ENCODE measurements around the gene WDHD1. TPM values are rescaled to one million over a fixed set of nuclear protein-coding genes. Genes with fewer than 3 reads are reported as not detected.

The WDHD1 gene
- total RNA-seq, 1 donor from 2014 or later: 9.3 TPM

DNA sequence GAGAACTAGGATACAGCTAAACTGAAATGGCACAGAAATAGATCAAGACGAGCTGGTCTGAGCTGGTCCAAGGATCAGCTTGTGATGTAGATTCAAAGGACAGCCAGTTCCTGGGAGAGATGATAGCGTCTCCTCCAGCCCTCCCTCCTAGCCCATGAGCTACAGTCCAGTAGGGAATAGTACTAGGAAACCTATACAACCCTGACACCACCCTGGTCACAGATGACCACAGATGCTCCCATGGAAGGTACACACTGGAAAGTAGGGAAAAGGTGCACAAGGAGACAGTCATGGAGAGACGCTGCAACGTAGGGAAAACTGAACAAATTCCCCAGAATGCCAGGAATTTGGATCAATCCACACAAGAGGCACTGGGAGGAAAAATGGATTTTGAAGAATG is 131.2 kb downstream of the WDHD1 start:
- ATAC-seq (ENCODE audit: low read depth) (no peak), DNase-seq (no peak)
- CTCF ChIA-PET: no interaction called here
- Mint-ChIP-seq H3K9me3 (no peaks in the 10 kb centered on the region), H3K27ac (peak overlapping the region; percentile 0), H3K4me1 (peaks cover 21% of the 10 kb centered on the region), H3K36me3 (ENCODE audit: low read depth) (no peaks in the 10 kb centered on the region), H3K27me3 (no peaks in the 10 kb centered on the region), H3K4me3 (no peak overlapping the region)
- intact Hi-C loops (cut with micrococcal nuclease): no loop called here
- POLR2A ChIA-PET: no interaction called here
- TF ChIP-seq CTCF (IDR thresholded peaks at IDR 0.05): no peak

DNA sequence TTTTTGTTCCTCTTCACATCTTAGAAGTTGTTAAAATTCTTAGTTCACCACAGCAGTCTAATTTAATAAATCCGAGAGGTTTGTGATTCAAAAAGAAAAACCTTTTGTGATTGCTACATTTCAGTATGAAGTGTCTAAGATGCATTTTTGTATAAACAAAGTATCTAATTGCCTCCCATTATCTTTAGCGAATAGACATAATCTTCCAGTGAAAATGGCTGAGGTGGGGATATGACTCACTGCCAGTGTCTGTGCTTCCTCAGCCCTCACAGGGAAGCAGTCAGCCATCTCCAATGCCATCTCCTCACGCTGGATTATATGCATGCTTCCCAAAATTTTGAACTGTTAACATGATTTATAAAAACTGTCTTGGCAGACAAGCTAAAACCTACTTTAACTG is 131.9 kb downstream of the WDHD1 start:
- intact Hi-C loops (cut with micrococcal nuclease): no loop called here
- TF ChIP-seq CTCF (IDR thresholded peaks at IDR 0.05): no peak
- H3K4me3 Mint-ChIP-seq: no peak overlapping the region
- peaks cover 23% of the 10 kb centered on the region for H3K4me1 Mint-ChIP-seq
- ATAC-seq (ENCODE audit: low read depth): no peak
- POLR2A ChIA-PET: no interaction called here
- no peaks in the 10 kb centered on the region for H3K27me3 Mint-ChIP-seq
- no peaks in the 10 kb centered on the region for H3K36me3 Mint-ChIP-seq (ENCODE audit: low read depth)
- CTCF ChIA-PET: interaction anchor here (1.6 kb wide), 1 partner anchor 112 kb away, joined by 3 read pairs; no protein-coding TSS in a partner anchor
- peak overlapping the region; percentile 0 for H3K27ac Mint-ChIP-seq
- DNase-seq: no peak
- H3K9me3 Mint-ChIP-seq: no peaks in the 10 kb centered on the region

GRCh38 chr14:54893151-54893760 is 133.6 kb downstream of the WDHD1 start:
- H3K4me3 Mint-ChIP-seq: no peak overlapping the region
- H3K4me1 Mint-ChIP-seq: peaks cover 33% of the 10 kb centered on the region
- POLR2A ChIA-PET: interaction anchor here (1.1 to 1.7 kb wide), 2 partner anchors 9 to 12 kb away, joined by 3 to 4 read pairs; partner anchors contain the start of gene GCH1
- H3K9me3 Mint-ChIP-seq: no peaks in the 10 kb centered on the region
- CTCF ChIA-PET: interaction anchor here (0.6 to 2.9 kb wide), 10 partner anchors 9 to 329 kb away, joined by 3 to 14 read pairs (median 4); partner anchors contain the start of gene GCH1
- peak; percentile 79 for TF ChIP-seq CTCF (IDR thresholded peaks at IDR 0.05)
- no peak for DNase-seq
- H3K27me3 Mint-ChIP-seq: no peaks in the 10 kb centered on the region
- peak; percentile 79 for ATAC-seq (ENCODE audit: low read depth)
- no peaks in the 10 kb centered on the region for H3K36me3 Mint-ChIP-seq (ENCODE audit: low read depth)
- H3K27ac Mint-ChIP-seq: no peak overlapping the region
- intact Hi-C loops (cut with micrococcal nuclease): loop anchor here (1.0 kb wide), 4 partner anchors 9 to 329 kb away; partner anchors contain the start of gene GCH1

- intact Hi-C loops (cut with micrococcal nuclease): no loop called here
- peak overlapping the region; percentile 54 for H3K27ac Mint-ChIP-seq
- POLR2A ChIA-PET: interaction anchor here (0.6 to 1.7 kb wide), 3 partner anchors 10 to 24 kb away, joined by 4 to 6 read pairs (median 4); partner anchors contain the start of gene GCH1
- no peak overlapping the region for H3K4me3 Mint-ChIP-seq
- no peak for ATAC-seq (ENCODE audit: low read depth)
- H3K36me3 Mint-ChIP-seq (ENCODE audit: low read depth): no peaks in the 10 kb centered on the region
- DNase-seq: no peak
- CTCF ChIA-PET: interaction anchor here (0.6 to 2.9 kb wide), 5 partner anchors 10 to 109 kb away, joined by 4 to 14 read pairs (median 4); no protein-coding TSS in a partner anchor
- H3K4me1 Mint-ChIP-seq: peaks cover 40% of the 10 kb centered on the region
- TF ChIP-seq CTCF (IDR thresholded peaks at IDR 0.05): no peak
- no peaks in the 10 kb centered on the region for H3K9me3 Mint-ChIP-seq
- no peaks in the 10 kb centered on the region for H3K27me3 Mint-ChIP-seq
These were observed 135.2 kb downstream of the WDHD1 start for GRCh38 chr14:54891471-54892245.

DNA sequence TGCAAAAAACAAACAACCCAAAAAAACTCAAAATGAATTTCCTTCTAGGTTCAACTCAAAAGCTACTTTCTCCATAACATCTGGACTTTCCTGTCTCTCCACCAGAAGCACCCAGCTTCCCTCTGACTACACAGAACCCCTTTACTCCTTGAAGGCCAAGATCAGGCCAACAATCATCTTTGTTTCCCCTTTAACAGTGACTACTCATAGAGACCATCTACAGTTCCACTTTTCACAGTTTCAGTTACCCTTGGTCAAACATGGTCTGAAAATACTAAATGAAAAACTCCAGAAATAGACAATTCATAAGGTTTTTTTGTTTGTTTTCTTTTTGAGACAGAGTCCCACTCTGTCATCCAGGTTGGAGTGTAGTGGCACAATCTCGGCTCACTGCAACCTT is 136.1 kb downstream of the WDHD1 start:
- DNase-seq (no peak), ATAC-seq (ENCODE audit: low read depth) (peak; percentile 71)
- POLR2A ChIA-PET: interaction anchor here (0.6 to 1.2 kb wide), 3 partner anchors 9 to 25 kb away, joined by 4 to 6 read pairs (median 6); no protein-coding TSS in a partner anchor
- peaks cover 43% of the 10 kb centered on the region for H3K4me1 Mint-ChIP-seq
- TF ChIP-seq CTCF (IDR thresholded peaks at IDR 0.05): no peak
- H3K4me3 Mint-ChIP-seq: no peak overlapping the region
- no peaks in the 10 kb centered on the region for H3K36me3 Mint-ChIP-seq (ENCODE audit: low read depth)
- H3K27me3 Mint-ChIP-seq: no peaks in the 10 kb centered on the region
- H3K27ac Mint-ChIP-seq: peak overlapping the region; percentile 68
- no peaks in the 10 kb centered on the region for H3K9me3 Mint-ChIP-seq
- intact Hi-C loops (cut with micrococcal nuclease): loop anchor here (1.0 kb wide), 1 partner anchor 8 kb away; no protein-coding TSS in a partner anchor
- CTCF ChIA-PET: interaction anchor here (0.6 to 1.8 kb wide), 3 partner anchors 9 to 325 kb away, joined by 4 to 8 read pairs (median 4); no protein-coding TSS in a partner anchor
